ENCODE data around the gene OXLD1.
"Not testable (repeated sequence)": the region's sequence is repeated elsewhere in the genome, so short reads cannot be mapped to it uniquely, and the experiment has no call there.

Gene OXLD1

DNA sequence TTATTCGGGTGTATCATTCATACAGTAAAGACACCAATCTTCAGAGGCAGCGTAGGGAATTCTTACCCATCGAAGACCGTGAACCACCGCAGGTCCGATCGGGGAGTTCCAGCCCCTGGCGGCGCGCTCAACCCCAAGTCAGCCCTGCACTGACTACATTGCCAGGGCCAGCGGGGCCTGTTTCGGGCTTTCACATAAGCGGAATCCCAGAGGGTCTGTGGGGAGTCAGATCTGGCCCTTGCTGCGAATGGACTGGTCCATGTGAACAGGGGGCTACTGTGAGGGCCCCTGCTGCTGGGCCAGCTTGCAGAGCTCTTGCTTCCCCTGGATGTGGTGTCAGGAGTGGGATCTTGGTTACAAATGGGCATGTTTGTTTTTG lies 17.7 kb downstream of the OXLD1 start:
- no peak for DNase-seq

DNA sequence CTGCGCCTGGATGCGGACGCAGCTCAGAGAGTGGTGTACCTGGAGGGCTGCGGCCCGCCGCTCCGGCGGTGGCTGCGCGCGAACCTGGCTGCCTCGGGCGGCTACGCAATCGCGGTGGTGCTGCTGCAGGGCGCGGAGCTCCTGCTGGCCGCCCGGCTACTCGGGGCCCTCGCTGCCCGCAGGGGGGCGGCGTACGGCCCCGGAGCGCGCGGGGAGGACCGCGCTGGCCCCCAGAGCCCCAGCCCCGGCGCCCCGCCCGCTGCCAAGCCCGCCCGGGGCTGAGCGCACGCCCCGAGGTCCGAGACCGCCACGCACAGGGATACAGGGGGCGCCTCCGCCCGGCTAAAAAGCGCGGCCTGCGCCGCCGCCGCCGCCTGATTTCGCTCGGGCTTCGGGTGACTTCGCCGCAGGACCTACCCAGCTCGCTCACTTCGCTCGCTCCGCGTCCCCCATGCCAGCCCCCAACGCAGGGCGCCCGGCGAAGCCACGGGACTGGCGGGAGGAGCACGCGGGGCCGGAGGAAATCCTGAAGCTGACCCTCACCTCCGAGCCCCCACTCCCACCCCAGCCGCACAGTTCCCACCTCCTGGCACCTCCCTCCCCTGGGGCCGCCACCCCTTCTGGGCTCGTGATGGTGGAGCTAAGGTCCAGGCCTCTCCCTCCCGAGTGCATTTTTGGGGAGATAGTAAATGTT lies 18.2 kb downstream of the OXLD1 start:
- no peak for DNase-seq

DNA sequence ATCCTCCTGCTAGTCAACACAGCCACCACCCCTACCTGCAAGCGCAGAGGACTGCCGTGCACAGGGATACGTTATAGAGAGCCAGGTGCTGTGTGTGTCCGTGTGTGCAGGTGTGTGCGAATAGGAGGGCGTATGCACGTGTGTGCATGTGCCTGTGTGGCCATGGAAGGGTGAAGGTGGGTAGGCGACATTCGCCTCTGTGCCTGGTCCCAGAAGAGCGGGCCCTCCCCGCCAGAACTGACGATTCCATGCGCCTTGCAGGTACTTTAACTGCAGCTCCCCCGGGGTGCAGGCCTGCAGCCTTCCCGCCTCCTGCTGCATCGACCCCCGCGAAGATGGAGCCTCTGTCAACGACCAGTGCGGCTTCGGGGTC lies 18.8 kb downstream of the OXLD1 start:
- no peak for DNase-seq

- no peak for DNase-seq
Measured at GRCh38 chr17:81646869-81647600, 19.4 kb downstream of the OXLD1 start.

DNA sequence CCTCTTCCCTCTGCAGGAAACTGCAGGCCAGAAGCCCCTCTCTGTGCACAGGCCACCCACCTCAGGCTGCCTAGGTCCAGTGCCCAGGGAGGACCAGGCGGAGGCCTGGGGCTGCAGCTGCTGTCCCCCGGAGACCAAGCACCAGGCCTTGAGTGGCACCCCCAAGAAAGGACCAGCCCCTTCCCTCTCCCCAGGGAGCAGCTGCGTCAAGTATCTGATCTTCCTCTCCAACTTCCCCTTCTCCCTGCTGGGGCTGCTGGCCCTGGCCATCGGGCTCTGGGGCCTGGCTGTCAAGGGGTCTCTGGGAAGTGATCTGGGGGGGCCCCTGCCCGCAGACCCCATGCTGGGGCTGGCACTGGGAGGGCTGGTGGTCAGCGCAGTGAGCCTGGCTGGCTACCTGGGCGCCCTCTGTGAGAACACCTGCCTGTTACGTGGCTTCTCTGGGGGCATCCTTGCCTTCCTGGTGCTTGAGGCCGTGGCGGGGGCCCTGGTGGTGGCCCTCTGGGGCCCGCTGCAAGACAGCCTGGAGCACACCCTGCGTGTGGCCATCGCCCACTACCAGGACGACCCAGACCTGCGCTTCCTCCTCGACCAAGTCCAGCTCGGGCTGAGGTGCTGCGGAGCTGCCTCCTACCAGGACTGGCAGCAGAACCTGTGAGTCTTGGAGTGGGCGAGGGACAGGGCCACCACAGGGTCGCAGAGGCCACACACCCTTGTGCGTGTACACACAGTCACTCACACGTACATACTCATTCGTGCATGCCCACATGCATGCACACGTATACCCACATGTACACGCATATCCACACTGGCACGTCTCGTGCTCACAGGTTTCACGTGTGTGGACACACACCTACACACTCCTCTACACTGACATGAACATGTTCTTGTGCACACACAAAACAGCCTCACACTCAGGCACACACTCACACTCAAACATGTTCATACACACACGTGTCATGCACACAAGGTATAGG lies 21.1 kb downstream of the OXLD1 start:
- no peak for DNase-seq

DNA sequence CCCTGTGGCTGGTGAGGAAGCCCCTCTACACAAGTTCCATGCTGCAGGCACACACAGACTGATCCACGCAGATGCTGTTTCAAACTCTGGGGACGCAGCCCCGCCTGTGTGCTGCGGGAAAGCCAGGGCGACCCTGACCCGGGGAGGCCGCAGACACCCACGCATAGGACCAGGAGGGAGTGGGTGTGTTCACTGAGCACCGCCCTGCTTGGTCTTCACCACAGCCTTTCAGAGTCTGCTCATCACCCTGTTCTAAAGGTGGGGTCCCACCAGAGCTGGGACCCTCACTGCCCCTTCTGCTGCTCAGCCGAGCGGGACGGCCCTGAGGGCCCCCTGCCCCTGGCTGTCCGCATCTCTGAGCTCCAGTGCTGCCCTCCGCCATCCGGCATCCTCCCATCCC lies 21.9 kb downstream of the OXLD1 start:
- DNase-seq: no peak

DNA sequence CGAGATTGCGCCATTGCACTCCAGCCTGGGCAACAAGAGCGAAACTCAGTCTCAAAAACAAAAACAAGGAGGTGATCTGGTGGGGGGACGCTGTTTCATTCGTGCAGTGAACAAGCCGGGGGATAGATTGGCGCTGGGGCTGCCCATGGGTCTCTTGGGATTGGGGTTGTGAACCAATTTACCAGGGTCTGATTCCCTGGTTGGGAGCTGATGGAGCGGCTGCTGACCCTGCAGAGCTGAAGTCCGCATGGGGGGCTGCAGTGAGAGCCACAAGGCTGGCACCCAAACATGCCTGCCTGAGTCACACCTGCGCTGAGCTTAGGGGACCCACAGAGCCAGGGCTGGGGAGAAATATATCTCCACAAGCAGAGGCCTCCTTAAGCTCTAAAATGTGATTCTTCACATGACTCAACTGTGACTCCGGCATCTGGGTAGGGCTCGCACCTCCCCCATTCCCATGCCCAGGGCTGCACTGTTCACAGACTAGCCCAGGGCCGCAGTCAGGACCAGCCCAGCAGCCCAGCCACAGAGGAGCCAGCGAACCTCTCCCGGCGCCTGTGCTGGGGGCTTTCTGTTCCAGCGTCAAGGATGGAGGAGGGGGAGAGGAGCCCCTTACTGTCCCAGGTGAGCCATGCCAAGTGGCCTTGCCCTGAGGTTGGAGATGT lies 24.4 kb downstream of the OXLD1 start:
- DNase-seq: no peak

GRCh38 chr17:81640011-81640410 lies 26.4 kb downstream of the OXLD1 start:
- DNase-seq: no peak

DNA sequence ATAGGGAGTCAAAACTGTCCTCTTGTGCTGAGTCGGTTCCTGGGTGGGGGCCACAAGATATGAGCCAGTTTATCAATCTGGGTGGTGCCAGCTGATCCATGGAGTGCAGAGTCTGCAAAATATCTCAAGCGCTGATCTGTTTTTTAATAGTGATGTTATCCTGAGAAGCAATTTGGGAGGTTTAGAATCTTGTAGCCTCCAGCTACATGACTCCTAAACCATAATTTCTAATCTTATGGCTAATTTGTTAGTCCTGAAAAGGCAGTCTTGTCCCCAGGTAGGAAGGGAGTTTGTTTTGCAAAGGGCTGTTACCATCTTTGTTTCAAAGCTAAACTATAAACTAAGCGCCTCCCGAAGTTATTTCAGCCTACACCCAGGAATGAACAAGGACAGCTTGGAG lies 27.7 kb downstream of the OXLD1 start:
- DNase-seq: no peak

DNA sequence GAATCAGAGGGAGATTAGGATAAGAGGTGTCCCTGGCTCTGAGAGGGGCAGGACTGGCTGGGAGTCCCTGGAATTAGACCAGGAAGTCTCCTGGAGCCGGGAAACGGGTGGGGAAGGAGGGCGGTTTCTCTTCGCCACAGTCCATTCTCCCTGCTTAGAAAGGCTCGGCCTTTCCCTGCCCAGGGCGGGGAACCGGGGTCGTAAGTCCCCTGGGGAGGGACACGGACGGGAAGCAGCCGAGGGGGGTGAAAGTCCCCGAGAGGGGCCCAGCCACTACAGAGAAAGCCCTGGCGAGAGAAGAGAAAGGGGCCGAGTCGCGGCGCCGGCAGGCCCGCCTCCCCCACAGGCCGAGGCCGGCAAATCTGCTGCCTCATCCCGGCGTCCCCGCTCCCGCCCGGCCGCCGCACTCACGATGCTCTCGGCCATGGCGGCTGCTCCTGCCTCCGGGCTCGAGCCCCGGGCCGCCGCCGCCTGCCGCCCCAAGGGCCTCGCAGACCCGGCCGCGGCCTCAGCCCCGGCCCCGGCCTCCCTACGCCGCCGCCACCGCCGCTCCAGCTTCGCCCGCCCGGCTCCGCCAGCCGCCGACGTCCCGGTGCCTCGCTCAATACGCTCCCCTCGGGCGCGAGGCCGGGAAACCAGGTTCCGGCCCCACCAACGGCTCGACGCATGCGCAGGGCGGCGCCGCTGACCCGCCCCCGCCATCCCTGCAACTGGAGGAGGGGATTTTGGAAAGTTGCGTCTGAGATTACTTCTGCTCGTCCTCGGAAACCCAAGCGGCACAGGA lies 29.7 kb downstream of the OXLD1 start, which contains the start of the genes NPLOC4 and TSPAN10:
Gene NPLOC4, minus strand, starts transcription at position 608 of the 784 bp plus-strand sequence. Its CDS starts 182 bp downstream, at position 426.
Gene TSPAN10, plus strand, starts transcription at position 692 of the 784 bp plus-strand sequence. CDS start 5,217 bp downstream, outside the sequence.
- peak; percentile 92 for DNase-seq

DNA sequence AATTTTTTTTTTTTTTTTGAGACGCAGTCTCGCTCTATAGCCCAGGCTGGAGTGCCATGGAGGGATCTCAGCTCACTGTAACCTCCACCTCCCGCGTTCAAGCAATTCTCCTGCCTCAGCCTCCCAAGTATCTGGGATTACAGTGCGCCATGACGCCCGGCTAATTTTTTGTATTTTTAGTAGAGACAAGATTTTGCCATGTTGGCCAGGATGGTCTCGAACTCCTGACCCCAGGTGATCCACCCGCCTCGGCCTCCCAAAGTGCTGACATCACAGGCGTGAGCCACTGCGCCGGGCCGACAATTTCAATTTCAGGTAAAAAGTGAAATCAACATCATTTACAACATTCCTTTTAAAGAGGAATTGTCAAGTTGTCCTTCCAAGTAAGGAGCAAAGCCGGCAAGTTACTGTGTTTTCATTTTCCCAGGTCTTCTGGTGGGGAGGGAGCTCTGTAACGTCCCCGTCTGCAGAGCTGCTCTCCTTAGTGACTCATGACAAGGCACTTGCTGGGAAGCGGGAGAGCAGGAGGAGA lies 30.4 kb downstream of the OXLD1 start:
- no peak for DNase-seq

- no peak for DNase-seq
Measured at GRCh38 chr17:81635431-81635830, 31.0 kb downstream of the OXLD1 start.

GRCh38 chr17:81631482-81631881 lies 34.9 kb downstream of the OXLD1 start:
- DNase-seq: no peak

DNA sequence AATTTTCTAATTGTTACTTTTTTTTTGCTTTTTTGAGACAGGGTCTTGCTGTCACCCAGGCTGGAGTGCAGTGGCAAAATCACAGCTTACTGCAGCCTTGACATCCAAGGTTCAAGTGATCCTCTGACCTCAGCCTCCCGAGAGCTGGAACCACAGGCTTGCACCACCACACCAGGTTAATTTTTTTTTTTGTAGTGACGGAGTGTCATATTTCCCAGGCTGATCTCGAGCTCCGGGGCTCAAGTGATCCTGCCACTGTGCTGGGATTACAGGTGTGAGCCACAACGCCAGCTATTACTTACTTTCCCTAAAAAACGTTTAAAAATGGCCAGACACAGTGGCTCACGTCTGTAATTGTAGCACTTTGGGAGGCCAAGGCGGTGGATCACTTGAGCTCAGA lies 36.1 kb downstream of the OXLD1 start:
- no peak for DNase-seq

- DNase-seq: no peak
Measured at GRCh38 chr17:81621494-81622130, 44.8 kb downstream of the OXLD1 start.

GRCh38 chr17:81618307-81618706 lies 48.1 kb downstream of the OXLD1 start:
- DNase-seq: not testable (repeated sequence)

- no peak for DNase-seq
Measured at GRCh38 chr17:81616877-81617276, 49.5 kb downstream of the OXLD1 start.

DNA sequence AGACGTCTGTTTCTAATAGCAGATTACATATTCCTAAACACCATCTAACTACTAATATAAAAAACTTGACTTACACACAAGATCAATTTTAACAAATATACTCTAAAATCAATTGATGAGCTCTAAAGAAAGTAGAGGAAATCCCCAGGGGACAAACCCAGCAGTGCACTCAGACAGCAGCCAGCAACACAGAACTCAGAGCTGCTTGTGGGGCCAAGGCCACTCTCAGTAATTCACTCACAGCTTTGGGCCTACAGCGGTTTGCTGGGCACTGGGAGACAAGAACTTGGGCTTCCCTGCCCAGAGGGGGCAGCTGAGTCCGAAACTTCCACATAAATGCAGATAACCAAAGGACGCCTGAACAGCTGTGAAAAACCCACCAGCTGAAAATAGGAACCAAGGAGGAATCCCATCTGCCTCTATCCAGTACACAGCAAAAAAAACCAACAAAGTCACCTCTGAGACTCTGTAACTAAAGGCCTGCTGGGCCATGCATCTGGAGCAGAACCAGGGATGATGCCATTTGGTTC lies 50.9 kb downstream of the OXLD1 start:
- DNase-seq: no peak

Measured in right hindlimb (tissue), 1 donor.